Head of caudate nucleus (tissue), 42 donors: ENCODE results near the gene MYOCOS.
"Not testable (repeated sequence)": the region's sequence is repeated elsewhere in the genome, so short reads cannot be mapped to it uniquely, and the experiment has no call there.

ENCODE experiments used
- DNase-seq, 42 donors: peaks; one replicate each; pipeline versions ENCODE4 v3.0.0 to v3.0.0-alpha.2; 2020 to 2021; ENCODE audit warnings: mixed read lengths in 7 of 42
- intact Hi-C: fragments of 100-400 bp; cut with DNase I; formaldehyde crosslinking; loops from one replicate; pipeline ENCODE4 v1.15.0; 2022

The MYOCOS gene, protein sequence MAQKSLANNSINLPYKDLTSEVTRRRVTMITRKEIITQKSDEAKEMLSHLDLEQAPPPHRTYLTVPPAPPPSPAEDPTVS

DNA sequence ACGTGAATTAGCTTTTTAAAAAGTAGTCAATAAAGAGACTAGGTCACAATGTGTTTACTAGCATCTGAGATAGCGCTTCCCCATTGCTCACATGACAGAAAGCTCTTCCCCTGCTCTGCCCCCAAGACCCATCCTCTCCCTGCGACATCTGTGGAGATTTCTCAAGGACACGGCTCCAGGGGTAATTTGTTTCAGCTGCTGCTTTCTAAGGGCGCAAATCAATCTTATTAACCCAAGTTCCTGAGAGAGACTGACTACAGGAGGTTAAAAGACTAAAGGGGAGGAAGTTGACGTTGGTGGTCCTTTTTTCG, at the start of gene MYOCOS:
Gene MYOCOS (plus strand): TSS at position 92 of the 311 bp plus-strand sequence. CDS start 1,641 bp downstream, outside the sequence.
- intact Hi-C loops: no loop called here
- no peak for DNase-seq

DNA sequence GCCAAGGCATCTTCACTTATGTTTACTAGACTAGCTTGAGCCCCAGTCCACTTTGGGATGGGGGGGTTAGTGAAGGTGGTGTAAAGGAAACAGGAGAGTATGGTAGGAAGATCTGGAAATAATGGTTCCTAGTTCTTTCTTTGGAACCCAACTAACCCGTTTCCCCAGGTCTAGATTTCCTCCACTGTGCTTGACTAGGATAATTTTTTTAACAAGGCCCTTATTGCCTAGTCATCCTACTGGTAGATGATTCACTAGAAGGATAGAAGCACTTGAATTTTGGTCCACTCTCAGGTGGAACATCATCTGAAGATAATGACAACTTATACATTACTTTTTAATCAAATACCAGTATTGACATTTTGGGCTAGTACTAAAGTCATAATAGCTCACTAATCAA, 45.9 kb upstream of the MYOCOS start:
- intact Hi-C loops: no loop called here
- no peak for DNase-seq

DNA sequence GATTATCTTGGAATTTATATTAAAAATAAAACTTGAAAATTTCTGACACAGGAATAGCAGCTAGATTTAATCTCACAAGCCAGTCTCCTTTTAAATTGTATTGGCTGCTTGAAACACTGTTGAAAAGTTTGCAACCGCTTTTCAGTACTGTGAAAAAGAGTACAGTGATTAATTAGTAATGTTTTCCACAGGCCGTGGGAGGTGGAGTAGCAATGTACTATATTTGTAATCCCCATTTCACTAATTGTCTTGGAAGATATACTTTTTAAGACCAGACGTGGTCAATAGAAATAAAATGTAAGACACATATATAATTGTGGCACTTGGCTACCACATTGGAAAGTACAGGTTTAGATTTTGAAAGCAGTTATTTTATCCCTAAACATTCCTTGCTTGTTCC, 40.8 kb upstream of the MYOCOS start:
- DNase-seq: no peak
- intact Hi-C loops: no loop called here

DNA sequence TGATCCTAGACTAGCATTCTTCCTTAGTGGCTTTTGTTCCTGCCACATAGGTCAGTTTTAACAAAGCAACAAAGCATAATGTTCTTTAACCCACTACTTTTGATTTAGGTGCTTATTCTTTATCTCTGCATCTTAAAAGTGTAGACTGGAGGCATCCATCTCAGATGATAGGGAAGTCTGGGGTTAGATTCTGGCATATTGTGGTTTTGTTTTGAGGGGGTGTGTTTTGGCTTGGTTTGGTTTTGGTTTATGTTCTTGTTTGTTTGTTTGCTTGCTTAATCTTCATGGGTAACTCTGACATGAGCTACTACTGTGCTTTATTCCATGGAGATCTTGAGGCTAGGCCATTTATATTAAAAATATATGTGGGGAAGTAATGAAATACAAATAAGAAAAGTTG, 40.3 kb upstream of the MYOCOS start:
- DNase-seq: no peak
- intact Hi-C loops: no loop called here

DNA sequence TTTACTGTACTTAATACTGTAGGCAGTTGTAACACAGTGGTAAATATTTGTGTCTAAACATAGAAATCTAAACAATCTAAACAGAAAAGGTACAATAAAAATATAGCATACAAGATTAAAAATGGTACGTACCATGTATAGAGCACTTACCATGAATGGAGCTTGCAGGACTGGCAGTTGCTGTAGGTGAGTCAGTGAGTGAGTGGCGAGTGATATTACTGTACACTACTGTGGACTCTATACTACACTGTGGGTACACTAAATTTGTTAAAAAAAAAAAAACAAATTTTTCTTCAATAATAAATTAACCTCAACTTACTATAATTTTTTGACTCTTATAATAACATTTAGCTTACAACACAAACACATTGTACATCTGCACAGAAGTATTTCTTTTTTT, 39.5 kb upstream of the MYOCOS start:
- DNase-seq: no peak
- intact Hi-C loops: no loop called here

DNA sequence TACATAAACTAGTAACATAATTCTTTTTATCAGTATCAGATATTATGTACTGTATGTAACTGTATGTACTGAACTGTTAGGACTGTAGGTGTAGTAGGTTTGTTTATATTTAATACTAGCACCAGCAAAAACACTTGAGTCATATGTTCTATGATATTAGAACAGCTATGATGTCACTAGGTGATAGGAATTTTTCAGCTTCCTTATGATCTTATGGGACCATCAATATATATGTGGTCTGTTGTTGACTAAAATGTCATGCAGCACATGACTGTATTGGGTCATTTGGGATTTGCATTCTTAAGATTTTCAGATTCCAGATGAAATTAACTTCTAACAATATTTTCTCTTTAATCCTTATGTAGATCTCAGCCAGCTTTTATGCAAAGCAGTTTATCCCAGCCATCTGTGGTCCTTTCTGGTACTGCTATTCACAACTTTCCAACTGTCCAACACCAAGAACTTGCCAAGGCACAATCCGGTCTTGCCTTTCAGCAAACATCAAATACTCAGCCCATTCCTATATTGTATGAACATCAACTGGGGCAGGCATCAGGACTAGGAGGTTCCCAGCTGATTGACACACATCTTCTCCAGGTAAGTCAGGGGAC, 38.3 kb upstream of the MYOCOS start:
- no peak for DNase-seq
- intact Hi-C loops: no loop called here

GRCh38 chr1:171585715-171586114, 36.3 kb upstream of the MYOCOS start:
- intact Hi-C loops: no loop called here

GRCh38 chr1:171588230-171588629, 33.8 kb upstream of the MYOCOS start:
- intact Hi-C loops: no loop called here
- peak in 2 of 42 donors; percentile 30 to 33 for DNase-seq

More at GRCh38 chr1:171585715-171586114, 36.3 kb upstream of the MYOCOS start:
- DNase-seq: no peak

DNA sequence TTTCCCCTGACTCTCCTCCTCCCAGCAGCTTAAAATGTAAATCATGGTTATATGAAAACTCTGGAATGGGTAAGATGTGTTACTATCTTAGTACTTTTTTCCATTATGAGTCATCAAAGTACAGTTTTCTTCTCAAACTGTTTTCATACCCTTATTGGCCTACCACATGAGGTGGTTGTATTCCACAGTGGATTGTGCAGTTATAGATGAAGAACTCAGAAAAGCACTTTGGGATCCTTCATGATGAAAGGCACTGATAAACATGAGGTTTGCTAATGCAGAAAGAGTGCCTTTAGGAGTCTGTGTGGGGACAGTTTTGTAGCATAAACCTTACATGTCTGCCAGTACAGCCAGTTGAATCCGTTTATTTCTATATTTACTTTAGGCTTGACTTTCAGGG, 32.0 kb upstream of the MYOCOS start:
- no peak for DNase-seq
- intact Hi-C loops: no loop called here

DNA sequence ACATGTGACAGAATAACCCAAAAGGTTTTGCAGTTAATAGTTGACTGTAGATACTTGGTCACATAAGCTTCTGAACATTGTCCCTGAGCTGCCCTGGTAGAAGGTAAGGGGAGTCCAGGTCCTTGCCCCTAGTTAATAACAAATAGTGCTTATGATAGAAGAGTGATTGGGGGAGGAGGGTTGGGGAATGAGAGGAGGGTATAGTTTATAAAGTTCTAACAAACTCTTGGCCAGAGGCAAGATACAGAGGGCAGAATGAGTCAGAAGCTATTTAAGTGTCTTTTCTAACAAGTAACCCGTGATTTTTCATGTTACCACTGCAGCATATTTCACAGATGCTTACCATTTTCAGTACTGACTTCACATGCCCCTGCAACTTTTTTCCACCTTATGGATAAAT, 26.7 kb upstream of the MYOCOS start:
- intact Hi-C loops: no loop called here
- no peak for DNase-seq

DNA sequence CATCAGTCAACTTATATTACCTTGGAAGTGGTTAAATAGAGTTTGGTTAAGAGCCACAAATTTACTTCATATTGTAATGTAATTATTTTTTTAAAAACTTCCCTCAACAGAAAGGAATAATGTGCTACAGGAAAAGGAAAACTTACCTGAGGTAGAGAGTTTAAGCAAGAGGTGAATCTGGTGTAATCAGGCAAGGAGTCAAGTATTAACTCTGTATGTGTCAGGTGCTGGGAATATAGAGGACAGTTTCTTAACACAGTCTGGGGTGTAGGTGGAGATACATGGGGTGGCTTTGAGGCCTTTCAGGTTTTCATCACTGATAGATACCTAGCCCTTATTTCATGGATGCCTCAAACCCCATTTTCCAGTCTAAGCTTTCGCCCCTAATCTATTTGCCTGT, 25.9 kb upstream of the MYOCOS start:
- DNase-seq: no peak
- intact Hi-C loops: no loop called here

GRCh38 chr1:171596705-171597104, 25.3 kb upstream of the MYOCOS start:
- intact Hi-C loops: no loop called here
- DNase-seq: no peak

GRCh38 chr1:171597203-171597602, 24.8 kb upstream of the MYOCOS start:
- intact Hi-C loops: no loop called here
- DNase-seq: no peak

DNA sequence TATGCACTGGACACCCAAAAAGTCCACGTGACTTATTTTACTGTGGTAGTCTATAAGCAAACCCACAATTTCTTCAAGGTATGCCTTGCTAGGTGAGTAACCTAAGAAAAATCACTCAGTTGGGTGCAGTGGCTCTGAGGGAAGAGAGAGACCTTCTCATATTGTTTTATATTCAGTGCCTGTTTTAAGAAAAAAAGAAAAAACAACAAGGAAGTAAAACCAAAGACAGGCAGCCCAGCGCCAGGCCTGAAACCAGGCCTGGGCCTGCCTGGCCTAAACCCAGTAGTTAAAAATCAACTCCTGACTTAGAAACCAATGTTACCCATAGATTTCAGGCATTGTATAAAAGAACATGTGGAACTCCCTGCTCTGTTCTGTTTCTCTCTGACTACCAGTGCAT, 21.7 kb upstream of the MYOCOS start:
- intact Hi-C loops, DNase-seq: not testable (repeated sequence)

DNA sequence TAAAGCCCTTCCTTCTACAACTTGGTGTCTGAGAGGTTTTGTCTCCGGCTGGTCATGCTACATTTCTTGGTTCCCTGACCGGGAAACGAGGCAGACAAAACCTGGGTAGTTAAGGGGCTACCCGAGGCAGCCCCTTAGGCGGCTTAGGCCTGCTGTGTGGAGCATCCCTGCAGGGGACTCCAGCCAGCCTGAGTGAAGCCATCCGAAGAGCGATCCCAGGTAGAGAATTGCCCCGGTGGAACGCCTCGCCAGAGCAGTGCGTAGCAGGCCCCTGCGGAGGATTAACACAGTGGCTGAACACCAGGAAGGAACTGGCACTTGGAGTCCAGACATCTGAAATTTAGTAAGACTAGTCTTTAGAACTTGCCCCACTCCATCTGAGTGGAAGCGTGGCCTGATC, 21.2 kb upstream of the MYOCOS start:
- DNase-seq: no peak

GRCh38 chr1:171603042-171603441, 19.0 kb upstream of the MYOCOS start:
- intact Hi-C loops, DNase-seq: not testable (repeated sequence)

More for the DNA sequence above, 21.2 kb upstream of the MYOCOS start:
- intact Hi-C loops: no loop called here

DNA sequence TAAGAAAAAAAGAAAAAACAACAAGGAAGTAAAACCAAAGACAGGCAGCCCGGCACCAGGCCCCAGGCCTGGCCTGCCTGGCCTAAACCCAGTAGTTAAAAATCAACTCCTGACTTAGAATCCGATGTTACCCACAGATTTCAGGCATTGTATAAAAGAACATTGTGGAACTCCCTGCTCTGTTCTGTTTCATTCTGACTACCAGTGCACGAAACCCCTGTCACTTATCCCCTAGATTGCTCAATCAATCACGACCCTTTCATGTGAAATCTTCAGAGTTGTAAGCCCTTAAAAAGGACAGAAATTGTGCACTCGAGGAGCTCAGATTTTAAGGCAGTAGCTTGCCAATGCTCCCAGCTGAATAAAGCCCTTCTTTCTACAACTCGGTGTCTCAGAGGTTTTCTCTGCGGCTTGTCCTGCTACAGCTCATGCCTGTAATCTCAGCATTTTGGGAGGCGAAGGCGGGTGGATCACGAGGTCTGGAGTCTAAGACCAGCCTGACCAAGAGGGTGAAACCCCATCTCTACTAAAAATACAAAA, 15.6 kb upstream of the MYOCOS start:
- intact Hi-C loops: no loop called here

DNA sequence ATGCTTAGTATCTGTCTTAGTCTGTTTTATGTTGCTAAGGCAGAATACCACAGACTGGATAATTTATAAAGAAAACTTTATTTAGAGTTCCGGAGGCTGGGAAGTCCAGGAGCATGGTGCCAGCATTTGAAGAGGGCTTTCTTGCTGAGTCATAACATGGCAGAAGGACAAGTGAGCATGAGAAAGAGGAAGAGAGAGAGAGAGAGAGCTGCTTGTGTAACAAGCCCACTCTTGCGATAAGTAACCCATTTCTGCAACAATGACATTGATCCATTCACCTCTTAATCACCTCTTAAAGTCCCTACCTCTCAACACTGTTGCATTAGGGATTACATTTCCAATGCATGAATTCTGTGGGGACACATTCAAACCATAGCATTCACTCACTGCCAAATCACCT, 11.7 kb upstream of the MYOCOS start:
- DNase-seq: peak in 1 of 42 donors; percentile 9
- intact Hi-C loops: no loop called here

More for the DNA sequence above, 15.6 kb upstream of the MYOCOS start:
- peak in 14 of 42 donors; percentile 5 to 51 (median 18) for DNase-seq

GRCh38 chr1:171611306-171611705, 10.7 kb upstream of the MYOCOS start:
- DNase-seq: no peak
- intact Hi-C loops: no loop called here

GRCh38 chr1:171613282-171613681, 8.8 kb upstream of the MYOCOS start:
- intact Hi-C loops: no loop called here
- no peak for DNase-seq
